Measurements from ENCODE around the gene PTPRN2.

DNA sequence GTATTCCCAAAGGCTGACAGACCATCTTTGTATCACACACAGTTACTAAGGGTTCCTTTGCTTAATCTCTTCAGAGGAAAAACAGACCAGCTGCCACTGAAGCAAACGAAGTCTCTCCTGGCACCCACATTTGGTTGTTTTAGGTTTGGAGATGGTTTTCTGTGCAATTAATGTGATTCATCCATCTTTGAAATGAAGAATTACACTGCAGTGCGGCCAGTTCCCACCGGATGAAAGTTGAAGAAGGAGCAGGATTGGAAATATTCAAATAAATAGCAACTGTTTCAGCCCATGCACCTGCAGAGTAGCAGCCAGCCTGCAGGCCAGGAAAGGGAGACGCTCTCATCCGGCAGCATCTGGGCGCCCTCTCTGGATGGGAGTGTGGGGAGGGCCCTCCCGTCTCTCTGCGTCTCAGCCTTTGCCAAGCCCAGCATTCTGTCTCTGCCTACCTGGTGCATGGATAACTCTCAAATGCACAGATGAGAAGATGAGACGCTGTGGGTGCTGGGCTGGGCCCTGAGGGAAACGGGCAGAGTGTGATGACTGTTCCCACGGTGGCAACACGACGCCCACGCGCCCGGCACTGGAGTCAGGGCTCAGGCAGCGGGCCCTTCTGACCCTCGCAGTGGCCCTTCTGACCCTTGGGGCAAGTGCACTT lies 214.0 kb downstream of the PTPRN2 start:
- TF ChIP-seq EP300 (IDR thresholded peaks at IDR 0.05) (no peak), POLR2AphosphoS5 (IDR thresholded peaks at IDR 0.05) (no peak)
- TF ChIP-seq, protein P1, sequence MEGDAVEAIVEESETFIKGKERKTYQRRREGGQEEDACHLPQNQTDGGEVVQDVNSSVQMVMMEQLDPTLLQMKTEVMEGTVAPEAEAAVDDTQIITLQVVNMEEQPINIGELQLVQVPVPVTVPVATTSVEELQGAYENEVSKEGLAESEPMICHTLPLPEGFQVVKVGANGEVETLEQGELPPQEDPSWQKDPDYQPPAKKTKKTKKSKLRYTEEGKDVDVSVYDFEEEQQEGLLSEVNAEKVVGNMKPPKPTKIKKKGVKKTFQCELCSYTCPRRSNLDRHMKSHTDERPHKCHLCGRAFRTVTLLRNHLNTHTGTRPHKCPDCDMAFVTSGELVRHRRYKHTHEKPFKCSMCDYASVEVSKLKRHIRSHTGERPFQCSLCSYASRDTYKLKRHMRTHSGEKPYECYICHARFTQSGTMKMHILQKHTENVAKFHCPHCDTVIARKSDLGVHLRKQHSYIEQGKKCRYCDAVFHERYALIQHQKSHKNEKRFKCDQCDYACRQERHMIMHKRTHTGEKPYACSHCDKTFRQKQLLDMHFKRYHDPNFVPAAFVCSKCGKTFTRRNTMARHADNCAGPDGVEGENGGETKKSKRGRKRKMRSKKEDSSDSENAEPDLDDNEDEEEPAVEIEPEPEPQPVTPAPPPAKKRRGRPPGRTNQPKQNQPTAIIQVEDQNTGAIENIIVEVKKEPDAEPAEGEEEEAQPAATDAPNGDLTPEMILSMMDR (IDR thresholded peaks at IDR 0.05): no peak

Measured in sigmoid colon (tissue), 4 donors.